Suppressor macrophage (primary cell): ENCODE measurements around the gene PPP2R5A.

Experiments
- DNase-seq, 4 experiments: peaks; one replicate each; pipeline ENCODE4 v3.0.0-alpha.2; 2020 to 2022
- total RNA-seq, 17 experiments: gene quantifications; one replicate each; lab custom pipeline; 2026; ENCODE audit warnings: mixed read lengths in 6 of 17, inconsistent platforms in 3 of 17; lab: John Stamatoyannopoulos, UW

PPP2R5A gene
- total RNA-seq, result 20.0 to 134 (median 78.2) reads per million in 17 experiments

- DNase-seq, result peak; percentile 99 to 100 (median 99)
These were observed at the start of gene PPP2R5A for GRCh38 chr1:212284744-212285684. TSS of gene PPP2R5A (plus strand) at chr1:212285410. CDS start at chr1:212286111, 701 bp downstream.

GRCh38 chr1:212235857-212236256, 49.4 kb upstream of the PPP2R5A start:
- peak; percentile 23 to 77 (median 66) for DNase-seq

- DNase-seq, result no peak
These were observed 48.5 kb upstream of the PPP2R5A start for GRCh38 chr1:212236664-212237220.

- peak in 1 of 4 experiments; percentile 25 for DNase-seq
These were observed 47.6 kb upstream of the PPP2R5A start for GRCh38 chr1:212237651-212238050.

- no peak for DNase-seq
These were observed 46.7 kb upstream of the PPP2R5A start for GRCh38 chr1:212238552-212238951.

- no peak for DNase-seq
These were observed 43.7 kb upstream of the PPP2R5A start for GRCh38 chr1:212241501-212241900.

DNA sequence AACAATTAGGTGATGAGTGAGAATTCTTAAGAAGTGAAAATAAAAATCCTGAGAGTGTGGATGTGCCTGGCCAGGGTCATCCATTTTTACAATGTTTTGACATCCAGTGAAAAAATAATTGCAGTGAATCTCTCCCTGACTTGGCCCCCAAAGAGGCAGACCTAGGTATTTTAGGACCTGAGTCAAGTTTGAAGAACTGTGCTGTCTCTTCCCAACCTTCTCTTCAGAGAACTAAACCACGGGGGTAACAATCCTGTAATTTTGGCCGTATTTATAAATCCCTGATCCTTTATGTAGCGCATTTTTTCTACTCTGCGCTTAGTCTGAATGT, 43.3 kb upstream of the PPP2R5A start:
- DNase-seq, result no peak

DNA sequence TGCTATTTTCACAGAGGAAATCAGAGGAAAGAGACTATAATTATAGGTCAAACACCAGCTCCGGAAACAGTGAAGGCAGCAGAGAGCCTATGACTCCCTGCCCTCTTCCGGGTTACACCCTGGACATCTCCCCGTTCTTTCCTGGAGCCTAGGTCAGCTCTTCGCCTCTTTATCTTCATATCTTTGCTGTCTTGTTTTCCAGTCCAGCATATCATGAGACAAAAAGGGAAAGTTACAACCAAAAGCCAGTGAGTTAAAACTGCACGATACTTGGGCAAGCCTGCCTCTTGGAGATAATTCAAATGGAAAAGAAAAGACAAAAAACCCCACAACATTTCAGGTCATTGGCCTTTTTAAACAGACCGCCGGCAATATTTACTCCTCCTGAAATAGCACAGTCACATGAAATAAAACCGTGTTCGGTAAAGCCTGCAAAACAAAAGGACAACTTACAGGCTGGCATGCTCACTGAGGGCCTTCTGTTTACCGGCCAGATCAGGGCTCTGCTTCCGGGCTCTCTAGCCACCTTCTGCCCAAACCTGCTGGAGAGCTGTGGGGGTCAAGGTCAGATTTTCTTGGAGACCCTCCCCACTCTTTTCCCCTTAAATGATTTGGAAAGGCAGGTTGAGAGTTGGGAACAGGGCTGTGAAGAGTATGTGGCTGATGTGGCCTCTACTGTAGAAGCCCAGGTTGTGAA, 42.8 kb upstream of the PPP2R5A start:
- no peak for DNase-seq

GRCh38 chr1:212242985-212243308, 42.3 kb upstream of the PPP2R5A start:
- DNase-seq, result no peak

GRCh38 chr1:212244441-212244840, 40.8 kb upstream of the PPP2R5A start:
- no peak for DNase-seq

DNA sequence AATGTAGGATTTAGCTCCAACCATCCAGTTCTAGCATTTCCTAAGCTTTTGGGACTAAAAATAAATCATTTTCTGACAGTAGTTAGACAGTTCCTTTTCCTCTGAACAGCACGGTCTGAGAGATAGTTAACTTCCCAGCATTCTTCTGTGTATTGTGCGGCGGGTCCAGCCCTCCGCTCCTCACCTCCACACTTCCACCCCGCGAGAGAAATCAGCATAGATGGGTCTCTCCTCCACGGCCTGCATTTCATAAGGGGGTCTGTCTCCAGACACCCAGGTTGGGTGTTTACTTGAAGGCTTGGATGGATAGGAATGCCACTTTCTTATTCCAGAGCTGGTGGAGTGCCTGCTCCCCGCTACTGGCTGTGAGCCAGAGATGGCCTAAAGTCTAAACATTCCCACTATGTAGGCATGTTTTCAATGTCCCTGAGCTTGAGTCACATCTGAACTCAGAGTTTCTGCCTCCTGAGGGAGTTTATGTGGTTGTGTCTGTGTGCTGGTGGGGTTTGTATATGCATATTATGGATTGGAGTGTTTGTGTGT, 38.0 kb upstream of the PPP2R5A start:
- peak in 2 of 4 experiments; percentile 28 to 39 for DNase-seq

DNA sequence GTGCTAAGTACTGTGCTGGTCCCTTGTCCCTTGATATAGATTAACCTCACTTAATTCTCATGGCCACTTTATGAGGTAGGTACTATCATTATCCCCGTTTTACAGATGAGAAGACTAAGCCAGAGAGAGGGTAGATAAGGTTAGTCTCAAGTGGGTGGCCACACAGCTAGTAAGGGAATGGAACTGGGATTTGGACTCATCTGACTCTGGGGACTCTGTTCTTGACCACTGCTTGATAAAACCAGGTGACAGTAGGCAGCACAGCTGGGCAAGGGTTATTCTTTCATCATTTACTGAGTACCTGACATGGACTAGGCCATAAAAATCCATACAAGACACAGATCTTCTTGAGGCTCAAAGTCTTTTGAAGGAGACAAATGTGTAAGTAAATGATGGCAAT, 37.2 kb upstream of the PPP2R5A start:
- DNase-seq, result no peak

GRCh38 chr1:212254853-212255363, 30.3 kb upstream of the PPP2R5A start:
- no peak for DNase-seq

- DNase-seq, result peak; percentile 53 to 80 (median 72)
These were observed 29.4 kb upstream of the PPP2R5A start for GRCh38 chr1:212255705-212256307.

DNA sequence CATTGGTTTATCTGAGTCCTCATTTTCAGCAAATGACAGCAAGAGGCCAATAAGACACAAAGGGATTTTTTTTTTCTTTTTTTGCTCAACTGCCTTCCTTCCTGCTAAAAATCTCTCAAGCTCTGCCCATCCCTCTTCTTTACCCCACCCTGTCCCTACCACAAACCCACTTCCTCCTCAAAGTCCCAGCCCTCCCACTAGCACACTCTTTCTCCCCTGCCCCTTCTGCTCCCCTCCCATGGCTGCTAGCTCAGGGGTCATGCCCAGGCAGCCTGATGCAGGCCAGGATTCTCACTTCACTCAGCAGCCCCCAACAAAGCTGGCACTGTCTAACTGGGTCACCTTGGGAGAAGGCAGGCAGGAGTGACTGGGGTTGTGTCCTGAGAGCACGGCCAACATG, 28.8 kb upstream of the PPP2R5A start:
- peak in 3 of 4 experiments; percentile 49 to 58 (median 54) for DNase-seq

DNA sequence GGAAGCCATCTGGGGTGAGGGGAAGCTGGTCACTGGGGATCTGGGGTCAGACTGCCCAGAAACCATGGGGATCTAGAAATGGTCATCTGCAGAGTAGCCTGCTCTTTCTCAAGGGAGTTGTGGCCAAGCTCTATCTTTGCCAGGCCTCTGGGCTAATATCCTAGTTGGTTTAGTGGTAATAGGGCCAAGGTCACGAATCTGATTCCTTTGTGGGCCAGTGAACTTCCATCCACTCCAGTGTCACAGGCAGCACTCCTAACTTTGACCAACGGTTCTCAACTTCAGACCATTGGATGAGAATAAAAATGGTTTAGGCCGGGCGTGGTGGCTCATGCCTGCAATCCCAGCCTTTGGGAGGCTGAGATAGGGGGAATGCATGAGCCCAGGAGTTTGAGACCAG, 28.1 kb upstream of the PPP2R5A start:
- no peak for DNase-seq

DNA sequence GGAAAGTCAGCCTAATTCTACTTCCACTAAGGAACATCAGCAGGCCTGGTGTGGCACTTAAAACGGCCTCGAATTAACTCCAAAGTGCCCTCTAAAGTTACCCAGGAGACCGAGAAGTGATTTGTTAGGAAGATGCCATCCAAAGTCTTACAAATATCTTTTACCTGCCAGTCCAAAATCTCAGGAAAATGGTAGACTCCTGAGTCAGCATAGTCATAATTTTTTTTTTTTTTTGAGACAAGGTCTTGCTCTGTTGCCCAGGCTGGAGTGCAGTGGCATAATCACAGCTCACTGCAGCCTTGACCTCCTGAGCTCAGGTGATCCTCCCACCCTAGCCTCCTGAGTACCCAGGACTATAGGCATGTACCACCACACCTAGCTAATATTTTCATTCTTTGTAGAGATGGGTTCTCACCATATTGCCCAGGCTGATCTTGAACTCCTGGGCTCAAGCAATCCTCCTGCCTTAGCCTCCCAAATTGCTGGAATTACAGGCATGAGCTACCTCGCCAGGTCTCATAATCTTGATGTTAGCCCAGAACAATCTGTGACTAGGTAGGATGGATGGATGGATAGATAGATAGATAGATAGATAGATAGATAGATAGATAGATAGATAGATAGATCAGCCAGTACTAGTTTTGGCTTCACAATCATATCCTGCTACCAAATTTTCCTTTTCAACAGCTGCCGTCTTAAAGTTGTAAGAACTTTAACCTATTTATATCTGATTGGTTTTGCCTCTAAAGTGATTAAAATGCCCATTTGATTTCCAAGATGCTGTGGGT, 25.3 kb upstream of the PPP2R5A start:
- DNase-seq, result no peak

GRCh38 chr1:212260557-212261355, 24.5 kb upstream of the PPP2R5A start:
- peak in 1 of 4 experiments; percentile 12 for DNase-seq

DNA sequence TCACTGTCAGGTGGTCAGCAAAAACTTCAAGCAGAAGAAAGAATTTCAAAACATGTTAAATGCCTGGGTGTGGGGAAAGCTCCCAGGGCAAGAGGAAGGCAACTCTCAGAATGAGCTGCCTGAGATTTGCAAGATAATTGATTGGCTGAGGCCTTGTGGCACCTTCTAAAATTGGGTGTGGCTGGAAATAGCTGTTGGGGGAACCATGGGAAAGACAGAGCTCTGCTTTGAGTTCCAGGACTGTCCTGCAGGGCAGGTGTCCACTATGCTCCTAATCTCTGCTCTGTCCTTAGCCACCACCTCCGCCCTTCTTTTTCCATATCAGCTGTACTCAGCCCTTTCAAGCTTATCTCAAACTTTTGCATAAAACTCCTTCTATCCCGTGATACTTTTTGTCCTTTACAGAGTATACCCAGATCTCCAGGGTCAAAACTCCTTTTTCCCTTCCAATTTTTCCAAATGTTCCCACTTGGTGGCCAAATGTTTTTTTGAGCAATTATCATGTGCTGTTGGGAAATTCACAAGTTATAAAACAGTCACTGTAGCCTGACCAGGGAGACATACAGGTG, 23.8 kb upstream of the PPP2R5A start:
- DNase-seq, result no peak

DNA sequence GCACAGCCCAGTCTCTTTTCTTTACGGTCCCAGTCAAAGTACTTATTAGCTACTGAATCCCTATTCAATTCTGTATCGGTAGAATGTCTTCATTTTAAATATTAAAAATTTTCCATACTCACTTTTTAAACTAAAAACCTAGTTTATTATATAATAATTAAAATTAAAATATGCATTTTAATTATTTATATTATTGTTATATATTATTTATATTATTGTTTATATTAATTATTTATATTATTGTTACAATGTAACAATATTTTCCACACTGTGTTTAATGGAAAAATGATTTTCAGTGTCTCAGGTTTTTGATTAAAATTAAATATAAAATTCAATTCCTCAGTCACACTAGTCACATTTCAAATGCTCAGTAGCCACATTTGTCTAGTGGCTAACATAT, 18.2 kb upstream of the PPP2R5A start:
- DNase-seq, result no peak
